GM19455 (cell line): ENCODE results near the gene MC4R.

Experiments used
- ATAC-seq: cut with Tn5 transposase; IDR thresholded peaks from one replicate; pipeline ENCODE4 v1.9.1; 2021; ENCODE audit not compliant: unreplicated experiment

MC4R gene

GRCh38 chr18:60329131-60329530 is 43.4 kb downstream of the MC4R start:
- no peak for ATAC-seq

GRCh38 chr18:60327880-60328279 is 44.7 kb downstream of the MC4R start:
- no peak for ATAC-seq

- ATAC-seq, result no peak
Measured at GRCh38 chr18:60322591-60322990, 50.0 kb downstream of the MC4R start.
